PC-9 (cell line): ENCODE results near the gene KLRK1.

Source experiments
- CTCF ChIP-seq: fragments of 200-600 bp; sonication (generic); conservative IDR thresholded peaks from 2 replicates; pipeline ENCODE4 v1.6.1; 2017; ENCODE audit warnings: mixed run types, antibody characterized with exemption, mild to moderate bottlenecking, moderate library complexity
- EZH2 ChIP-seq: fragments of 200-600 bp; sonication (generic); IDR thresholded peaks from 2 replicates; pipeline ENCODE4 v1.8.0; 2017; ENCODE audit warnings: antibody characterized with exemption, low read depth

- TF ChIP-seq CTCF (no peak), EZH2 (no peak)
Measured at GRCh38 chr12:10364815-10365622, 24.8 kb downstream of the KLRK1 start.
